ENCODE data around the gene PFN2. TPM values are rescaled to one million over a fixed set of nuclear protein-coding genes. Genes with fewer than 3 reads are reported as not detected.
"Not testable (repeated sequence)": the region's sequence is repeated elsewhere in the genome, so short reads cannot be mapped to it uniquely, and the experiment has no call there.

The PFN2 gene
- total and polyA plus RNA-seq, 2 experiments from 2014 or later, result 122 to 152 TPM

GRCh38 chr3:149990423-149990948, 19.8 kb upstream of the PFN2 start:
- Histone ChIP-seq H3K9me3 (ENCODE audit: low read depth) (no peaks in the 10 kb centered on the region), H3K27ac (no peak overlapping the region), H3K4me3 (no peak overlapping the region), H3K4me1 (ENCODE audit: low read depth) (no peaks in the 10 kb centered on the region), H3K27me3 (no peaks in the 10 kb centered on the region), H3K36me3 (no peaks in the 10 kb centered on the region)
- no peak for TF ChIP-seq CTCF (IDR thresholded peaks at IDR 0.05; ENCODE audit: low read depth, low read length)
- DNase-seq (ENCODE audit: low read depth in 1 of 2, low spot score in 1 of 2), result no peak

DNA sequence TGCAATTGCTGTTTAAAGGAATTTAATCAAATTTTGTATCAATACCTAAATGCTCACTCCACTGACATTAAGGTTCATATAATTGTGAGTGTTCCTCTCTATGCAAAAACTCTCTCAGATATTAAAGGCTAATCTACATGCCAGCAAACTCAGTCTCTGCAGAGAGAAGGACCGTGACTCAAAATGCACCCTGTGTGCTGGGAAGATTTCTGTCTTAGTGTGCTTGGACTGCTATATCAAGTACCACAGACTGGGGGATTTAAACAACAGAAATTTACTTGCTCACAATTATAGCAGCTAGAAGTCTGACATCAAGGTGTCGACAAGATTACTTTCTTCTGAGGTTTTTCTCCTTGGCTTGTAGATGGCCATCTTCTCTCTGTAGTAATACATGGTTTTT, 18.6 kb upstream of the PFN2 start:
- no peak for TF ChIP-seq CTCF (IDR thresholded peaks at IDR 0.05; ENCODE audit: low read depth, low read length)
- no peaks in the 10 kb centered on the region for H3K27me3 ChIP-seq
- H3K4me3 ChIP-seq, result no peak overlapping the region
- H3K4me1 ChIP-seq (ENCODE audit: low read depth), result no peaks in the 10 kb centered on the region
- no peaks in the 10 kb centered on the region for H3K36me3 ChIP-seq
- no peak for DNase-seq (ENCODE audit: low read depth in 1 of 2, low spot score in 1 of 2)
- H3K27ac ChIP-seq, result no peak overlapping the region
- no peaks in the 10 kb centered on the region for H3K9me3 ChIP-seq (ENCODE audit: low read depth)

DNA sequence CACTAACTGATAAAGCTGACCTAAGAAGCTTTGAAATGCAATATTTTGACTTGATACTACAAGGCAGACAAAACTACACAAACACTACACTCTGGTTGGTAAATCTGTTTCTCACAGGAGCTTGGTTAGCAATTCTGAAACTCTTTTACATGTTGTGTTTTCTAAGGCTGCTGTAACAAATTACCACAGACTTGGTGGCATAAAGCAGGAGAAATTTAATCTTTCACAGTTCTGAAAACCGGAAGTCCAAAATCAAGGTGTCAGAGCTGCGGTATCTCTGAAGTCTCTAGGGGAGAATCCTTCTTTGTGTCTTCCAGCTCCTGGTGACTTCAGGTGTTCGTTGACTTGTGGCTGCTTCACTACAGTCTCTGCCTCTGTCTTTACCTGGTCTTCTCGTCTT, 12.9 kb upstream of the PFN2 start:
- Histone ChIP-seq H3K27ac (no peak overlapping the region), H3K9me3 (ENCODE audit: low read depth) (no peaks in the 10 kb centered on the region), H3K4me1 (ENCODE audit: low read depth) (no peaks in the 10 kb centered on the region), H3K4me3 (no peak overlapping the region), H3K27me3 (no peaks in the 10 kb centered on the region), H3K36me3 (no peaks in the 10 kb centered on the region)
- TF ChIP-seq CTCF (IDR thresholded peaks at IDR 0.05; ENCODE audit: low read depth, low read length), result no peak
- no peak for DNase-seq (ENCODE audit: low read depth in 1 of 2, low spot score in 1 of 2)

GRCh38 chr3:149983053-149983452, 12.4 kb upstream of the PFN2 start:
- H3K27me3 ChIP-seq; H3K4me3 ChIP-seq; H3K9me3 ChIP-seq (ENCODE audit: low read depth); H3K4me1 ChIP-seq (ENCODE audit: low read depth); DNase-seq (ENCODE audit: low read depth in 1 of 2, low spot score in 1 of 2); H3K36me3 ChIP-seq; H3K27ac ChIP-seq: not testable (repeated sequence)

DNA sequence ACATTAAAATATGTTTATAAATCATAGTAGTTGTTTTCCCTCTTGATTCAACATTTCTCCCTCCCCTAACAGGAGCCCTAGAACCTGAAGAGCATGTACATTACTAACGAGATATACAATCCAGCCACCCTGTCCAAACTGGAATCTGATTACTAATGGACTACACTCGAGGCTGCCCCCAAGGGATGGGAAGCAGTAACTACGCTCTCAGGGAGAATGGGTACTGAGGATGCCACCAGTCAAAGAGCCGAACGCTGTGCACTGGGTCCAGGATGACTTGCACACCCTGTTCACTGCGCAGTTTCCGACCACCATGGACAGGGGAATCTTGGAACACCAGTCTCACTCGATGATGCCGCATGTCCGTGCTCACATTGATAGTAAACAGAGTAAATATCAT, 11.3 kb upstream of the PFN2 start:
- H3K4me3 ChIP-seq; H3K27me3 ChIP-seq; H3K27ac ChIP-seq; H3K4me1 ChIP-seq (ENCODE audit: low read depth); H3K36me3 ChIP-seq; H3K9me3 ChIP-seq (ENCODE audit: low read depth); DNase-seq (ENCODE audit: low read depth in 1 of 2, low spot score in 1 of 2): not testable (repeated sequence)

- Histone ChIP-seq H3K27ac (no peak overlapping the region), H3K27me3 (no peaks in the 10 kb centered on the region), H3K4me1 (ENCODE audit: low read depth) (peaks cover 9% of the 10 kb centered on the region), H3K9me3 (ENCODE audit: low read depth) (no peaks in the 10 kb centered on the region), H3K4me3 (no peak overlapping the region), H3K36me3 (no peaks in the 10 kb centered on the region)
- peak in 1 of 2 donors; percentile 74 for DNase-seq (ENCODE audit: low read depth in 1 of 2, low spot score in 1 of 2)
- no peak for TF ChIP-seq CTCF (IDR thresholded peaks at IDR 0.05; ENCODE audit: low read depth, low read length)
Measured at GRCh38 chr3:149977386-149977785, 6.7 kb upstream of the PFN2 start.

DNA sequence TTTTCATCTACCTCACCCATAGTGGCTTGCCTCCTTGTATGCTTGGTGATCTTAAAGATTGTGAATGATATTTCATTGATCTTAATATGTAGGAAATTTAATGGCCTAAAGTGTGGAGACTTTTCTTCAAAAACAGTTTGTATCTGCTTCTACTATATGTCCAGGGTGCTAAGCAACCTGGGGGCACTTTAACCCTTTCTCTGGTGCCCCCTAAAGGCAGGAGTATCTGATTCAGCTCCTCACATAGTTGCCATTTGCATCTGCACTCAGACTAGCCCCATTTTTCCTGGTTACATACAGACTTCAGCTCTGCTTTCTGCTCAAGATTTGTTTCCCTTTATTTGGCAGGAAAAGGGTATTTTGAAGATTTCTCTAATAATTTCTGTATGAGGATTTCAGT, 5.2 kb upstream of the PFN2 start:
- Histone ChIP-seq H3K4me1 (ENCODE audit: low read depth) (peaks cover 12% of the 10 kb centered on the region), H3K9me3 (ENCODE audit: low read depth) (no peaks in the 10 kb centered on the region), H3K27ac (no peak overlapping the region), H3K27me3 (no peaks in the 10 kb centered on the region), H3K4me3 (no peak overlapping the region), H3K36me3 (no peaks in the 10 kb centered on the region)
- TF ChIP-seq CTCF (IDR thresholded peaks at IDR 0.05; ENCODE audit: low read depth, low read length), result no peak
- DNase-seq (ENCODE audit: low read depth in 1 of 2, low spot score in 1 of 2), result no peak

Data from cardiac muscle cell (in vitro differentiated cells and primary cell).